GM12891 (cell line): ENCODE data around the gene TBL1XR1.

Source experiments
- POLR2A ChIP-seq: IDR thresholded peaks from 2 replicates; pipeline ENCODE4 v1.6.1; 2011; ENCODE audit warnings: low read depth, low read length, control low read depth
- POLR2AphosphoS5 ChIP-seq: IDR thresholded peaks from 2 replicates; pipeline ENCODE4 v1.6.1; 2011; ENCODE audit warnings: low read depth, low read length, control low read depth
- POU2F2 ChIP-seq: IDR thresholded peaks from 2 replicates; pipeline ENCODE4 v1.6.1; 2011; ENCODE audit warnings: low read depth, mild to moderate bottlenecking, control low read depth, low read length, moderate library complexity
- SPI1 ChIP-seq: IDR thresholded peaks from 2 replicates; pipeline ENCODE4 v1.6.1; 2011; ENCODE audit warnings: low read depth, low read length, control low read depth
- TAF1 ChIP-seq: IDR thresholded peaks from 2 replicates; pipeline ENCODE4 v1.6.1; 2011; ENCODE audit warnings: low read depth, low read length, control low read depth

DNA sequence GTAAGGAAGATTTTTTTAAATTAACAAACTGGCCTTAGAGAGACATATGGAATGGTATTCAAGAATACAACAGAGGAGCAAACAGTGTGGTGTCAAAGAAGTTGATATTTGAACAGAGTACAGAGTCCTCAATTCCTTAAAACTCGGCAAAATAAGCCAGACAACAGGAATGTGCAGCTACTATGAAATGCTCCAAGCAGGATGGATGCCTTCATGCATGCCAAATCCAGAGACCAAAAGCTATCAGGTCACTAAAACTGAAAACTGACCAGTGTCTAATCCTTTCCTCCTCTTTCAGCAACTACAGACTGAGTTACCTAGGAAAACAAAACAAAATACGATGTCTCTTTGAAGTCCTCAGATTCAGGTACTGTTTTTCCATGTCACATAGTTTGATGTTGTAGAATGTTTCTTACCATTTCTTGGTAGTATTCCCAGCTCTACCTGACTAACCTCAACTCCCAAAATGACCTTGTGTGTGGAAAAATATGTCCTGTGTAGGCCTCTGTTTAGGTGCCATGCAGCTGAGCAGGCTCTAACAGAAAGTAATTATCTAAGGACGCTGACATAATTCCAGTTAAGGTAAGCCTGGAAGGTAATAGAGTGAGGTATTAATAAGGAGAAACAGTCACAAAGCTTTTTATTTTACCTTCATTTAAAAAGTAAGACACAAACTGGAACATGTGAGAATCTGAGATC lies 46.9 kb downstream of the TBL1XR1 start:
- TF ChIP-seq POLR2AphosphoS5: no peak
- TF ChIP-seq TAF1: no peak
- no peak for TF ChIP-seq POLR2A
- TF ChIP-seq POU2F2: no peak
- no peak for TF ChIP-seq SPI1
